Chondrocyte (in vitro differentiated cells): ENCODE results near the gene SMIM27. TPM values are rescaled to one million over a fixed set of nuclear protein-coding genes. Genes with fewer than 3 reads are reported as not detected.
"Not testable (repeated sequence)": the region's sequence is repeated elsewhere in the genome, so short reads cannot be mapped to it uniquely, and the experiment has no call there.

Experiments
- DNase-seq: peaks from one replicate; pipeline ENCODE4 v3.0.0; 2021; ENCODE audit warnings: mixed read lengths, low spot score
- H3K27ac Mint-ChIP-seq: one replicate; pipeline ENCODE4 v1.8.0; 2021; ENCODE audit warnings: mild to moderate bottlenecking, moderate library complexity, mixed read lengths; ENCODE audit not compliant: unreplicated experiment
- H3K27me3 Mint-ChIP-seq: 2 replicates; pipeline ENCODE4 v1.8.0; 2021; ENCODE audit warnings: low read depth, mixed read lengths
- H3K36me3 Mint-ChIP-seq: 2 replicates; pipeline ENCODE4 v1.8.0; 2021; ENCODE audit warnings: low read depth, mixed read lengths
- H3K4me1 Mint-ChIP-seq: 2 replicates; pipeline ENCODE4 v1.8.0; 2021; ENCODE audit warnings: low read depth, mild to moderate bottlenecking, mixed read lengths
- H3K4me3 Mint-ChIP-seq: one replicate; pipeline ENCODE4 v1.8.0; 2021; ENCODE audit warnings: mild to moderate bottlenecking, moderate library complexity, mixed read lengths; ENCODE audit not compliant: unreplicated experiment
- H3K9me3 Mint-ChIP-seq: 2 replicates; pipeline ENCODE4 v1.8.0; 2021; ENCODE audit warnings: low read depth, mixed read lengths
- CTCF ChIP-seq: fragments of 200-600 bp; sonication (generic); IDR thresholded peaks from 2 replicates; pipeline ENCODE4 v1.5.0; 2021; ENCODE audit warnings: antibody characterized with exemption, mild to moderate bottlenecking, moderate library complexity
- total RNA-seq: library from RNA; stranded (reverse); gene quantifications from 3 replicates; pipeline ENCODE4 v1.2.1, GENCODE V29; 2021

SMIM27 gene
- total RNA-seq, 1 donor from 2014 or later, result 11.2 TPM

- Mint-ChIP-seq H3K4me3 (no peak overlapping the region), H3K27me3 (no peaks in the 10 kb centered on the region), H3K36me3 (peaks cover 24% of the 10 kb centered on the region), H3K4me1 (peaks cover 29% of the 10 kb centered on the region), H3K27ac (no peak overlapping the region), H3K9me3 (no peaks in the 10 kb centered on the region)
- DNase-seq, result no peak
- no peak for TF ChIP-seq CTCF
Measured at GRCh38 chr9:32545884-32546283, 6.2 kb upstream of the SMIM27 start.

- H3K9me3 Mint-ChIP-seq, H3K4me3 Mint-ChIP-seq, H3K27me3 Mint-ChIP-seq, DNase-seq, H3K27ac Mint-ChIP-seq: not testable (repeated sequence)
- Mint-ChIP-seq H3K4me1 (peaks cover 30% of the 10 kb centered on the region), H3K36me3 (peaks cover 11% of the 10 kb centered on the region)
Measured at GRCh38 chr9:32548213-32548612, 3.9 kb upstream of the SMIM27 start.

GRCh38 chr9:32550150-32550561 lies 2.0 kb upstream of the SMIM27 start:
- Mint-ChIP-seq H3K36me3 (peaks cover 7% of the 10 kb centered on the region), H3K4me1 (peaks cover 36% of the 10 kb centered on the region), H3K27me3 (no peaks in the 10 kb centered on the region), H3K4me3 (peak overlapping the region; percentile 98), H3K9me3 (no peaks in the 10 kb centered on the region), H3K27ac (peak overlapping the region; percentile 89)
- no peak for DNase-seq
- peak; percentile 48 for TF ChIP-seq CTCF

GRCh38 chr9:32550562-32551275 lies 1.4 kb upstream of the SMIM27 start:
- DNase-seq, result peak; percentile 97
- Mint-ChIP-seq H3K36me3 (peaks cover 7% of the 10 kb centered on the region), H3K4me1 (peaks cover 35% of the 10 kb centered on the region), H3K4me3 (peak overlapping the region; percentile 98), H3K9me3 (no peaks in the 10 kb centered on the region), H3K27me3 (no peaks in the 10 kb centered on the region), H3K27ac (peak overlapping the region; percentile 97)
- TF ChIP-seq CTCF, result peak; percentile 31

- Mint-ChIP-seq H3K4me3 (peak overlapping the region; percentile 98), H3K9me3 (no peaks in the 10 kb centered on the region), H3K27me3 (no peaks in the 10 kb centered on the region), H3K27ac (peak overlapping the region; percentile 97), H3K36me3 (peaks cover 7% of the 10 kb centered on the region), H3K4me1 (peaks cover 32% of the 10 kb centered on the region)
- TF ChIP-seq CTCF, result no peak
- no peak for DNase-seq
Measured at GRCh38 chr9:32551276-32552051, 663 bp upstream of the SMIM27 start.
